K562 (cell line): ENCODE data around the gene STK36. TPM values are rescaled to one million over a fixed set of nuclear protein-coding genes. Genes with fewer than 3 reads are reported as not detected.

ENCODE experiments used
- CBFA2T3 ChIP-seq: fragments of 450-650 bp; IDR thresholded peaks from 2 replicates; pipeline ENCODE4 v1.6.1; 2017
- CC2D1A ChIP-seq: fragments of 450-650 bp; IDR thresholded peaks from 2 replicates; pipeline ENCODE4 v1.6.1; 2017; ENCODE audit warnings: mild to moderate bottlenecking
- DPF2 ChIP-seq: fragments of 450-650 bp; IDR thresholded peaks from 2 replicates; pipeline ENCODE4 v1.6.1; 2016
- HDAC1 ChIP-seq, 2 experiments: fragments of 450-650 bp; IDR thresholded peaks; 2 replicates each; pipeline ENCODE4 v1.6.1; 2016 to 2017; ENCODE audit warnings: inconsistent platforms in 1 of 2, mild to moderate bottlenecking in 1 of 2, moderate library complexity in 1 of 2
- JUNB ChIP-seq: fragments of 450-650 bp; formaldehyde crosslinking; conservative IDR thresholded peaks from 2 replicates; pipeline ENCODE4 v1.4.0; 2020; ENCODE audit warnings: mild to moderate bottlenecking
- KDM5B ChIP-seq: fragments of 200-600 bp; sonication (generic); IDR thresholded peaks from 2 replicates; pipeline ENCODE4 v1.6.1; 2012; ENCODE audit warnings: low read depth, mild to moderate bottlenecking, moderate library complexity, low read length, control low read depth, inconsistent platforms; ENCODE audit not compliant: insufficient replicate concordance
- NCOR1 ChIP-seq: fragments of 450-650 bp; IDR thresholded peaks from 2 replicates; pipeline ENCODE4 v1.6.1; 2016; ENCODE audit warnings: mild to moderate bottlenecking, moderate library complexity
- NFE2 ChIP-seq: IDR thresholded peaks from 2 replicates; pipeline ENCODE4 v1.6.1; 2014; ENCODE audit warnings: antibody characterized with exemption, low read depth
- NFIC ChIP-seq: fragments of 450-650 bp; IDR thresholded peaks from 2 replicates; pipeline ENCODE4 v1.6.1; 2017; ENCODE audit warnings: mild to moderate bottlenecking, inconsistent platforms
- POLR2AphosphoS5 ChIP-seq: IDR thresholded peaks from 2 replicates; pipeline ENCODE4 v1.6.1; 2011; ENCODE audit warnings: mild to moderate bottlenecking, low read depth, low read length, moderate library complexity; ENCODE audit not compliant: control insufficient read depth, insufficient read depth
- RAD51 ChIP-seq: fragments of 450-650 bp; IDR thresholded peaks from 2 replicates; pipeline ENCODE4 v1.7.1; 2016; ENCODE audit warnings: low read depth, mild to moderate bottlenecking, borderline replicate concordance
- SMARCE1 ChIP-seq: fragments of 450-650 bp; IDR thresholded peaks from 2 replicates; pipeline ENCODE4 v1.7.1; 2016; ENCODE audit warnings: mild to moderate bottlenecking
- TOE1 ChIP-seq, 2 experiments: fragments of 450-650 bp in 1 of 2; sonication (generic) in 1 of 2; formaldehyde crosslinking in 1 of 2; IDR thresholded peaks; 2 replicates each; pipeline versions ENCODE4 v1.7.1 to v1.8.0; 2016 to 2022; ENCODE audit warnings: borderline replicate concordance in 2 of 2, mild to moderate bottlenecking in 2 of 2, antibody characterized with exemption in 1 of 2, inconsistent platforms in 1 of 2, low read depth in 1 of 2, missing genetic modification reagents in 1 of 2, moderate library complexity in 1 of 2
- ZNF12 ChIP-seq: sonication (generic); formaldehyde crosslinking; IDR thresholded peaks from 2 replicates; pipeline ENCODE4 v1.4.0; 2020; ENCODE audit warnings: mild to moderate bottlenecking, missing genetic modification reagents
- ZNF282 ChIP-seq: sonication (generic); formaldehyde crosslinking; IDR thresholded peaks from 2 replicates; pipeline ENCODE4 v1.8.1; 2023; ENCODE audit warnings: missing genetic modification reagents
- polyA plus RNA-seq, 8 experiments: library from polyadenylated mRNA; depleted of rRNA in 4 of 8; stranded (reverse) in 5 of 8; unstranded in 3 of 8; fragments of >200 nt; fragmentation: Nextera tagmentation in 2 of 8; fragmentation: Illumina TruSeq in 1 of 8; extraction: Ambion mirVana in 2 of 8; extraction: Trizol in 1 of 8; gene quantifications; 2 replicates each; pipeline versions ENCODE4 v1.2.1 to v1.2.3, GENCODE V29; 2011 to 2014; ENCODE audit warnings: inconsistent platforms in 1 of 8, missing spikeins in 1 of 8
- total RNA-seq, 7 experiments: library from RNA; depleted of rRNA in 6 of 7; stranded (reverse); fragments of >200 nt in 6 of 7; fragmentation: Illumina TruSeq in 2 of 7; extraction: Trizol in 2 of 7; gene quantifications; 2 replicates each; pipeline versions ENCODE4 v1.2.1 to v1.2.3, GENCODE V29; 2011 to 2021; ENCODE audit warnings: low replicate concordance in 1 of 7
- TF ChIP-seq, protein P1 (sequence below), 2 experiments: fragments of 150-350 bp in 1 of 2; IDR thresholded peaks; 2 replicates each; pipeline ENCODE4 v1.6.1; 2012 to 2016; ENCODE audit warnings: low read depth in 2 of 2, low read length in 2 of 2, mild to moderate bottlenecking in 1 of 2, moderate library complexity in 1 of 2
- TF ChIP-seq, protein P2 (sequence below): sonication (generic); formaldehyde crosslinking; IDR thresholded peaks from 2 replicates; pipeline ENCODE4 v1.8.1; 2023; ENCODE audit warnings: mild to moderate bottlenecking, missing genetic modification reagents
- TF ChIP-seq, protein P3 (sequence below): fragments of 250-450 bp; sonication (Bioruptor Pico); IDR thresholded peaks from 2 replicates; pipeline ENCODE4 v1.4.0; 2020; ENCODE audit warnings: mild to moderate bottlenecking, moderate library complexity, borderline replicate concordance
- TF ChIP-seq, protein P4 (sequence below): fragments of 250-450 bp; sonication (Bioruptor Pico); IDR thresholded peaks from 2 replicates; pipeline ENCODE4 v1.8.0; 2021; ENCODE audit warnings: mild to moderate bottlenecking, moderate library complexity

STK36 gene
- total and polyA plus RNA-seq, 9 of the 15 experiments (the other 6 are each of a cell fraction or from before 2014, with no cell fraction given), result 3.5 to 12.4 (median 6.7) TPM

DNA sequence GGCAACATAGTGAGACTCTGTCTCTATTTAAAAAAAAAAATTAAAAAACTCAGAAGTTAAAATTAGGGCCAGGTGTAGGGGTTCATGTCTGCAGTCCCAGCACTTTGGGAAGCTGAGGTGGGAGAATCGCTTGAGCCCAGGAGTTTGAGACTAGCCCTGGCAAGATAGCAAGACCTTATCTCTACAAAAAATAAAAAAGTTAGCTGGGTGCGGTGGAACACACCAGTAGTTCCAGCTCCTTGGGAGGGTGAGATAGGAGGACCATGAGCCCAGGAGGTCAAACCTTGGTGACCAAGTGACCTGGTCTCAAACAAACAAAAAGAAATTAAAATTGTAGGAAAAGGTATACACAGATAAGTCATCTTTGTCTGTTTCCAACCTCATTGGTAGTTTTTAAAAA is 50.0 kb downstream of the STK36 start (continued):
- TF ChIP-seq, protein P1, sequence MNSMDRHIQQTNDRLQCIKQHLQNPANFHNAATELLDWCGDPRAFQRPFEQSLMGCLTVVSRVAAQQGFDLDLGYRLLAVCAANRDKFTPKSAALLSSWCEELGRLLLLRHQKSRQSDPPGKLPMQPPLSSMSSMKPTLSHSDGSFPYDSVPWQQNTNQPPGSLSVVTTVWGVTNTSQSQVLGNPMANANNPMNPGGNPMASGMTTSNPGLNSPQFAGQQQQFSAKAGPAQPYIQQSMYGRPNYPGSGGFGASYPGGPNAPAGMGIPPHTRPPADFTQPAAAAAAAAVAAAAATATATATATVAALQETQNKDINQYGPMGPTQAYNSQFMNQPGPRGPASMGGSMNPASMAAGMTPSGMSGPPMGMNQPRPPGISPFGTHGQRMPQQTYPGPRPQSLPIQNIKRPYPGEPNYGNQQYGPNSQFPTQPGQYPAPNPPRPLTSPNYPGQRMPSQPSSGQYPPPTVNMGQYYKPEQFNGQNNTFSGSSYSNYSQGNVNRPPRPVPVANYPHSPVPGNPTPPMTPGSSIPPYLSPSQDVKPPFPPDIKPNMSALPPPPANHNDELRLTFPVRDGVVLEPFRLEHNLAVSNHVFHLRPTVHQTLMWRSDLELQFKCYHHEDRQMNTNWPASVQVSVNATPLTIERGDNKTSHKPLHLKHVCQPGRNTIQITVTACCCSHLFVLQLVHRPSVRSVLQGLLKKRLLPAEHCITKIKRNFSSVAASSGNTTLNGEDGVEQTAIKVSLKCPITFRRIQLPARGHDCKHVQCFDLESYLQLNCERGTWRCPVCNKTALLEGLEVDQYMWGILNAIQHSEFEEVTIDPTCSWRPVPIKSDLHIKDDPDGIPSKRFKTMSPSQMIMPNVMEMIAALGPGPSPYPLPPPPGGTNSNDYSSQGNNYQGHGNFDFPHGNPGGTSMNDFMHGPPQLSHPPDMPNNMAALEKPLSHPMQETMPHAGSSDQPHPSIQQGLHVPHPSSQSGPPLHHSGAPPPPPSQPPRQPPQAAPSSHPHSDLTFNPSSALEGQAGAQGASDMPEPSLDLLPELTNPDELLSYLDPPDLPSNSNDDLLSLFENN (IDR thresholded peaks at IDR 0.05; ENCODE audit: low read depth in 2 of 2, low read length in 2 of 2), result no peak
- TF ChIP-seq, protein P2, sequence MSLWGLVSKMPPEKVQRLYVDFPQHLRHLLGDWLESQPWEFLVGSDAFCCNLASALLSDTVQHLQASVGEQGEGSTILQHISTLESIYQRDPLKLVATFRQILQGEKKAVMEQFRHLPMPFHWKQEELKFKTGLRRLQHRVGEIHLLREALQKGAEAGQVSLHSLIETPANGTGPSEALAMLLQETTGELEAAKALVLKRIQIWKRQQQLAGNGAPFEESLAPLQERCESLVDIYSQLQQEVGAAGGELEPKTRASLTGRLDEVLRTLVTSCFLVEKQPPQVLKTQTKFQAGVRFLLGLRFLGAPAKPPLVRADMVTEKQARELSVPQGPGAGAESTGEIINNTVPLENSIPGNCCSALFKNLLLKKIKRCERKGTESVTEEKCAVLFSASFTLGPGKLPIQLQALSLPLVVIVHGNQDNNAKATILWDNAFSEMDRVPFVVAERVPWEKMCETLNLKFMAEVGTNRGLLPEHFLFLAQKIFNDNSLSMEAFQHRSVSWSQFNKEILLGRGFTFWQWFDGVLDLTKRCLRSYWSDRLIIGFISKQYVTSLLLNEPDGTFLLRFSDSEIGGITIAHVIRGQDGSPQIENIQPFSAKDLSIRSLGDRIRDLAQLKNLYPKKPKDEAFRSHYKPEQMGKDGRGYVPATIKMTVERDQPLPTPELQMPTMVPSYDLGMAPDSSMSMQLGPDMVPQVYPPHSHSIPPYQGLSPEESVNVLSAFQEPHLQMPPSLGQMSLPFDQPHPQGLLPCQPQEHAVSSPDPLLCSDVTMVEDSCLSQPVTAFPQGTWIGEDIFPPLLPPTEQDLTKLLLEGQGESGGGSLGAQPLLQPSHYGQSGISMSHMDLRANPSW (CRISPR knock-in tag), result no peak
- peak; percentile 83 for TF ChIP-seq NCOR1
- TF ChIP-seq, protein P3, sequence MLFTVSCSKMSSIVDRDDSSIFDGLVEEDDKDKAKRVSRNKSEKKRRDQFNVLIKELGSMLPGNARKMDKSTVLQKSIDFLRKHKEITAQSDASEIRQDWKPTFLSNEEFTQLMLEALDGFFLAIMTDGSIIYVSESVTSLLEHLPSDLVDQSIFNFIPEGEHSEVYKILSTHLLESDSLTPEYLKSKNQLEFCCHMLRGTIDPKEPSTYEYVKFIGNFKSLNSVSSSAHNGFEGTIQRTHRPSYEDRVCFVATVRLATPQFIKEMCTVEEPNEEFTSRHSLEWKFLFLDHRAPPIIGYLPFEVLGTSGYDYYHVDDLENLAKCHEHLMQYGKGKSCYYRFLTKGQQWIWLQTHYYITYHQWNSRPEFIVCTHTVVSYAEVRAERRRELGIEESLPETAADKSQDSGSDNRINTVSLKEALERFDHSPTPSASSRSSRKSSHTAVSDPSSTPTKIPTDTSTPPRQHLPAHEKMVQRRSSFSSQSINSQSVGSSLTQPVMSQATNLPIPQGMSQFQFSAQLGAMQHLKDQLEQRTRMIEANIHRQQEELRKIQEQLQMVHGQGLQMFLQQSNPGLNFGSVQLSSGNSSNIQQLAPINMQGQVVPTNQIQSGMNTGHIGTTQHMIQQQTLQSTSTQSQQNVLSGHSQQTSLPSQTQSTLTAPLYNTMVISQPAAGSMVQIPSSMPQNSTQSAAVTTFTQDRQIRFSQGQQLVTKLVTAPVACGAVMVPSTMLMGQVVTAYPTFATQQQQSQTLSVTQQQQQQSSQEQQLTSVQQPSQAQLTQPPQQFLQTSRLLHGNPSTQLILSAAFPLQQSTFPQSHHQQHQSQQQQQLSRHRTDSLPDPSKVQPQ, result no peak
- no peak for TF ChIP-seq RAD51
- TF ChIP-seq, protein P4, sequence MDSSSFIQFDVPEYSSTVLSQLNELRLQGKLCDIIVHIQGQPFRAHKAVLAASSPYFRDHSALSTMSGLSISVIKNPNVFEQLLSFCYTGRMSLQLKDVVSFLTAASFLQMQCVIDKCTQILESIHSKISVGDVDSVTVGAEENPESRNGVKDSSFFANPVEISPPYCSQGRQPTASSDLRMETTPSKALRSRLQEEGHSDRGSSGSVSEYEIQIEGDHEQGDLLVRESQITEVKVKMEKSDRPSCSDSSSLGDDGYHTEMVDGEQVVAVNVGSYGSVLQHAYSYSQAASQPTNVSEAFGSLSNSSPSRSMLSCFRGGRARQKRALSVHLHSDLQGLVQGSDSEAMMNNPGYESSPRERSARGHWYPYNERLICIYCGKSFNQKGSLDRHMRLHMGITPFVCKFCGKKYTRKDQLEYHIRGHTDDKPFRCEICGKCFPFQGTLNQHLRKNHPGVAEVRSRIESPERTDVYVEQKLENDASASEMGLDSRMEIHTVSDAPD (CRISPR knock-in tag), result no peak
- TF ChIP-seq NFE2, result 0 out of 2 replicates have a peak, but pooled peaks have one; percentile 7
- TF ChIP-seq HDAC1 (IDR thresholded peaks at IDR 0.05), result no peak
- TF ChIP-seq NFIC, result peak; percentile 62
- no peak for TF ChIP-seq ZNF282
- no peak for TF ChIP-seq KDM5B
- TF ChIP-seq CBFA2T3, result peak; percentile 93
- peak; percentile 53; the same call in 1 of the 2 replicates for TF ChIP-seq POLR2AphosphoS5
- TF ChIP-seq JUNB (CRISPR knock-in tag), result no peak
- no peak for TF ChIP-seq TOE1 (IDR thresholded peaks at IDR 0.05; ENCODE audit: borderline replicate concordance)
- TF ChIP-seq TOE1 (CRISPR knock-in tag; IDR thresholded peaks at IDR 0.05; ENCODE audit: borderline replicate concordance, low read depth), result no peak
- TF ChIP-seq CC2D1A, result peak; percentile 39; the same call in 1 of the 2 replicates
- TF ChIP-seq ZNF12 (CRISPR knock-in tag), result no peak
- peak; percentile 78; the same call in 1 of the 2 replicates for TF ChIP-seq DPF2
- TF ChIP-seq SMARCE1, result peak; percentile 56; the same call in 1 of the 2 replicates
